Choroid plexus epithelial cell (primary cell): ENCODE measurements around the gene ROM1.
"Not testable (repeated sequence)": the region's sequence is repeated elsewhere in the genome, so short reads cannot be mapped to it uniquely, and the experiment has no call there.

ENCODE experiments used
- DNase-seq: peaks from one replicate; pipeline ENCODE4 v3.0.0-alpha.2; 2010; ENCODE audit warnings: low read depth
- H3K4me3 ChIP-seq: 2 replicates; pipeline ENCODE4 v1.5.1; 2011; ENCODE audit warnings: low read depth, mild to moderate bottlenecking, control low read depth, low read length, moderate library complexity
- CTCF ChIP-seq: conservative IDR thresholded peaks from 2 replicates; pipeline ENCODE4 v1.5.1; 2011; ENCODE audit warnings: low read depth, mild to moderate bottlenecking, control low read depth, inconsistent platforms, low read length, moderate library complexity

The ROM1 gene

GRCh38 chr11:62577046-62577714 is 35.9 kb upstream of the ROM1 start:
- no peak overlapping the region for H3K4me3 ChIP-seq
- peak; percentile 45 for DNase-seq

GRCh38 chr11:62578541-62578940 is 34.5 kb upstream of the ROM1 start:
- DNase-seq, result no peak
- TF ChIP-seq CTCF, result no peak
- H3K4me3 ChIP-seq, result no peak overlapping the region

More at GRCh38 chr11:62577046-62577714, 35.9 kb upstream of the ROM1 start:
- TF ChIP-seq CTCF, result no peak

- DNase-seq, result no peak
- TF ChIP-seq CTCF, result no peak
- no peak overlapping the region for H3K4me3 ChIP-seq
Observed at GRCh38 chr11:62579252-62579651, 33.8 kb upstream of the ROM1 start.

GRCh38 chr11:62580959-62581715 is 31.9 kb upstream of the ROM1 start:
- no peak for TF ChIP-seq CTCF
- DNase-seq, result no peak
- no peak overlapping the region for H3K4me3 ChIP-seq

GRCh38 chr11:62581735-62582134 is 31.3 kb upstream of the ROM1 start:
- DNase-seq, H3K4me3 ChIP-seq: not testable (repeated sequence)

GRCh38 chr11:62585356-62585755 is 27.7 kb upstream of the ROM1 start:
- not testable (repeated sequence) for H3K4me3 ChIP-seq, DNase-seq

- peak; percentile 55 for DNase-seq
- peak; percentile 59 for TF ChIP-seq CTCF
- no peak overlapping the region for H3K4me3 ChIP-seq
Observed at GRCh38 chr11:62588966-62589637, 24.0 kb upstream of the ROM1 start.
